Psoas muscle (tissue), 8 donors: Measurements from ENCODE around the gene PLXNA4. TPM values are rescaled to one million over a fixed set of nuclear protein-coding genes. Genes with fewer than 3 reads are reported as not detected.
A peak's percentile ranks its signal among the peaks of the same experiment; 100 is the strongest.

ENCODE experiments used
- ATAC-seq, 4 donors: fragments of 200-7000 bp; cut with Tn5 transposase; one replicate each; pipeline ENCODE4 v1.9.1; 2020; ENCODE audit warnings: moderate library complexity in 3 of 4, mild to moderate bottlenecking in 2 of 4
- DNase-seq, 2 donors: peaks; one replicate each; pipeline ENCODE4 v3.0.0-alpha.2; 2020
- H3K27ac ChIP-seq: fragments of 200-600 bp; one replicate; pipeline ENCODE4 v1.8.0; 2022
- H3K27me3 ChIP-seq, 3 donors: fragments of 200-600 bp in 1 of 3; one replicate each; pipeline versions ENCODE4 v1.6.1 to v1.8.0; 2013 to 2022; ENCODE audit warnings: low read length in 2 of 3, mild to moderate bottlenecking in 2 of 3, moderate library complexity in 1 of 3; ENCODE audit not compliant: insufficient read depth in 3 of 3
- H3K36me3 ChIP-seq, 2 donors: fragments of 200-600 bp in 1 of 2; one replicate each; pipeline versions ENCODE4 v1.6.1 to v1.8.0; 2013 to 2022; ENCODE audit warnings: low read depth in 1 of 2, mild to moderate bottlenecking in 1 of 2, moderate library complexity in 1 of 2; ENCODE audit not compliant: insufficient read depth in 1 of 2
- H3K4me1 ChIP-seq: fragments of 200-600 bp; one replicate; pipeline ENCODE4 v1.8.0; 2022
- H3K4me3 ChIP-seq: fragments of 200-600 bp; one replicate; pipeline ENCODE4 v1.8.0; 2022; ENCODE audit warnings: mild to moderate bottlenecking
- H3K9me3 ChIP-seq: fragments of 200-600 bp; one replicate; pipeline ENCODE4 v1.8.0; 2022
- WGBS, 3 donors: extraction: QIAGEN DNeasy Blood & Tissue Kit; methylation state at CpG; one replicate each; pipeline versions ENCODE4 v1.1.6 to v1.1.7; 2013; 5-methylcytosine and 5-hydroxymethylcytosine counted together
- intact Hi-C, 2 donors: fragments of 100-400 bp; cut with DNase I; formaldehyde crosslinking; loops; one replicate each; pipeline versions ENCODE4 v1.11.0 to v1.14.2; 2022
- polyA plus RNA-seq, 3 donors: library from polyadenylated mRNA; stranded (reverse); fragments of 200-250 nt; gene quantifications; one replicate each; pipeline ENCODE4 v1.2.3, GENCODE V29; 2013
- total RNA-seq, 4 donors: library from RNA; stranded (reverse); fragmentation: NEBNext Ultra II Directional in 2 of 4; extraction: Animal tissue kit (Norgen Biotek cat#: 25700) in 2 of 4; gene quantifications; one replicate each; pipeline versions ENCODE4 v1.2.1 to v1.2.4, GENCODE V29; 2021 to 2023
- TF ChIP-seq, protein P1 (sequence below): fragments of 200-600 bp; IDR thresholded peaks from one replicate; pipeline ENCODE4 v1.8.0; 2022; ENCODE audit warnings: antibody characterized with exemption
- donor health status: healthy with polysubstance abuse.
- donor health status: DM: no; HTN: no; CAD: no; lungs with moderate emphysema.
- donor health status: Bipolar disorder and iron deficiency.
- donor health status: healthy.
- donor health status: DM: yes; HTN: yes; CAD: no.
- donor health status: DM: no; HTN: no; CAD: no.
- donor health status: DM: no; HTN: no; CAD: no.
- donor health status: DM: yes; HTN: yes; CAD: no.

PLXNA4 gene
- total and polyA plus RNA-seq, 7 donors: 0.15 to 2.5 (median 0.88) TPM

DNA sequence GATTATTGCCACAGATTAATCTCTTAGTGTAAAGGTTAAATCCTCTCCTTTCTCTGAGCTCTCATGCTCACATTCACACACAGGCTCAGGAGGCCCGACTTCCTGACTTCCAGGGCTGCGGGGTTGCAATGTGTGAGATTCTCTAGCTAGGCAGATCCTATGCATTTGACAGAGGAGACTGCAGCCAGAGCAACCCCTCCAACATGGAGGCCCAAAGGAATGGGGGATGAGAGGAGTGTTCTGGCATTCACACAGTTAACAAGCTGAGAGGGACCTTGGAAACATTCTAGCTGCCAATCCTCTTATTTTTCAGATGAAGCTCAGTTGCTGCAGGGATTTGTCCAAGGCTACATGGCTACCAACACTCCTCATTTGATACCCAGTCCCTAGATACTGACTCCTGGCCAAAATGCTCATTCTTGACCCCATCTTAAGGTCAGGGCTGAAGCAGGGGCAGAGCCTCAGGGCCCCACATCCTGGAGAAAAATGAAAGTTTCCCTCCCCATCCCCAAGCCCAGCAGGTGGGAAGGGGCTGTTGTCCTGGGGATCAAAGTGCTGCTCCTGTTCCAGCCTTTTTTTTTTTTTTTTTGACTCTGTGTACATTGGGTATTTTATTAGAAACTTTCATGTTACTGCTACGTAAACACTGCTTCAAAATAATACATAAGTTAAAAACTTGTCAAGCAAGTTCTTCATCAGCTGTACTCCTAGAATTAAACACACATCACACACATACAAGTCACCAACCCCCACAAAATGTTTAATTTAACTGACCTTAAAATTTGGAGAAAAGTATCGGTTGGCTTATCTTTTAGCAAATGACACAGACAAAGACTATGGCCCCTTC lies 325.6 kb downstream of the PLXNA4 start:
- Histone ChIP-seq H3K4me1 (peaks cover 17% of the 10 kb centered on the region), H3K27me3 (no peaks in the 10 kb centered on the region), H3K4me3 (no peak overlapping the region), H3K9me3 (no peaks in the 10 kb centered on the region), H3K27ac (no peak overlapping the region), H3K36me3 (no peaks in the 10 kb centered on the region)
- TF ChIP-seq, protein P1, sequence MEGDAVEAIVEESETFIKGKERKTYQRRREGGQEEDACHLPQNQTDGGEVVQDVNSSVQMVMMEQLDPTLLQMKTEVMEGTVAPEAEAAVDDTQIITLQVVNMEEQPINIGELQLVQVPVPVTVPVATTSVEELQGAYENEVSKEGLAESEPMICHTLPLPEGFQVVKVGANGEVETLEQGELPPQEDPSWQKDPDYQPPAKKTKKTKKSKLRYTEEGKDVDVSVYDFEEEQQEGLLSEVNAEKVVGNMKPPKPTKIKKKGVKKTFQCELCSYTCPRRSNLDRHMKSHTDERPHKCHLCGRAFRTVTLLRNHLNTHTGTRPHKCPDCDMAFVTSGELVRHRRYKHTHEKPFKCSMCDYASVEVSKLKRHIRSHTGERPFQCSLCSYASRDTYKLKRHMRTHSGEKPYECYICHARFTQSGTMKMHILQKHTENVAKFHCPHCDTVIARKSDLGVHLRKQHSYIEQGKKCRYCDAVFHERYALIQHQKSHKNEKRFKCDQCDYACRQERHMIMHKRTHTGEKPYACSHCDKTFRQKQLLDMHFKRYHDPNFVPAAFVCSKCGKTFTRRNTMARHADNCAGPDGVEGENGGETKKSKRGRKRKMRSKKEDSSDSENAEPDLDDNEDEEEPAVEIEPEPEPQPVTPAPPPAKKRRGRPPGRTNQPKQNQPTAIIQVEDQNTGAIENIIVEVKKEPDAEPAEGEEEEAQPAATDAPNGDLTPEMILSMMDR: no peak
- DNase-seq: no peak
- no peak for ATAC-seq
- 28 to 31% (median 31%) methylated on average over 4 of the region's 4 CpGs for WGBS, 3 donors
- intact Hi-C loops: loop anchor here (2.0 to 10.0 kb wide), 4 partner anchors 248 to 556 kb away; no protein-coding TSS in a partner anchor

- Histone ChIP-seq H3K4me3 (no peak overlapping the region), H3K9me3 (no peaks in the 10 kb centered on the region), H3K4me1 (peaks cover 17% of the 10 kb centered on the region), H3K27ac (no peak overlapping the region), H3K36me3 (no peaks in the 10 kb centered on the region), H3K27me3 (no peaks in the 10 kb centered on the region)
- no peak for DNase-seq
- intact Hi-C loops: no loop called here
- ATAC-seq: peak in 3 of 4 donors; percentile 42 to 74 (median 66)
- TF ChIP-seq, protein P1: no peak
- 62 to 74% (median 74%) methylated on average over 19 of the region's 19 CpGs for WGBS, 3 donors
Observed at GRCh38 chr7:132249256-132249971, 326.9 kb downstream of the PLXNA4 start.

DNA sequence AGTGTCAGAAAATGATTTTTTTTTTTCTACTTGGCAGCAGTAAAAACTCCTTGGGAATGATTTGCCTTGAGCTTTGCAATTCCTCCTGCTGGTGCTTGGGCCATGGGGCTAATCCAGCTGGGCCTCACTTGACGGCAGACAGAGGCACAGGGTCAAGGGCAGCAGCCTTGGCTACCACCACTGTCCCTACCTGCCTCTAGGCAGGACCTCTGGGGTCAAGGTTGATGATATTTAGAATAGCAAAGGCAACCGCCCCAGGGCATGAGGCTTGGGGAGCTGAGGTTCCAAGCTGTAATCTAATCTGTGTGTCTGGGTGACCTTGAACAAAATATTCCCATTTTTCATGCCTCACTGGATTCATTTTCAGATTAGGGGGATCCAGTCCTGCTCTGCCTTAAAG lies 327.4 kb downstream of the PLXNA4 start:
- H3K27me3 ChIP-seq: no peaks in the 10 kb centered on the region
- no peak for ATAC-seq
- no peaks in the 10 kb centered on the region for H3K36me3 ChIP-seq
- WGBS, 3 donors: 50 to 72% (median 65%) methylated on average over 2 of the region's 2 CpGs
- H3K27ac ChIP-seq: no peak overlapping the region
- TF ChIP-seq, protein P1: no peak
- H3K9me3 ChIP-seq: no peaks in the 10 kb centered on the region
- intact Hi-C loops: no loop called here
- H3K4me3 ChIP-seq: no peak overlapping the region
- H3K4me1 ChIP-seq: peaks cover 17% of the 10 kb centered on the region
- no peak for DNase-seq

DNA sequence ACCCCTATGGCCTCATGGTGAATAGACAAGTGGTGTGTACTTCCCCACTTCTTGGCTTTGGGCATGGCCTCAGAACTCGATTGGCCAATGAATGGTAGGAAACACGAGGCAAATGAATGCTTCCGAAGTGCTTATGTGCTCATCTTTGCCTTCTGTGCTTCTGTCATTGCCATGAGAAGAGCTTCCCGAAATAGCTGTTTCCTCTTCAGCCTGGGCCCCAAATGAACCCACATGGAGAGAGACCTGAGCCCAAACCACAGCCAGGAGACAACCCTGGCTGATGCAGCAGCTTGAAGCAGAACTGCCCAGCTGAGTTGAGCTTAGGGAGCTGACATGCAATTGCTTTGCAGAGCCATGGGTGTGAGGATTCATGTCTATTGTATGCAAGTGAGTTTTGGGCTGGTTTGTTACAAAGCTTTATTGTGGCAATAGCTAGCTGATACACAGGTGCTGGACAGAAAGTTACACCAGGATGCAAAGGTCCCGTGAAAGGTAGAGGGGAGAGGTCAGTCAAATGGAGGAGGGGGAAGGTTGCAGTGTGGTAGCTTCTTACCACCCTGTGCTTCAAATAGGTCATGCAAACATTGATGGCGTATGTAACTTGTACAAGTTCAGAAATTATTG lies 328.2 kb downstream of the PLXNA4 start:
- TF ChIP-seq, protein P1: no peak
- H3K4me3 ChIP-seq: no peak overlapping the region
- DNase-seq (no peak), ATAC-seq (peak in 3 of 4 donors; percentile 37 to 68 (median 54))
- no peaks in the 10 kb centered on the region for H3K9me3 ChIP-seq
- WGBS, 3 donors: 58 to 71% (median 61%) methylated on average over 6 of the region's 6 CpGs
- no peaks in the 10 kb centered on the region for H3K27me3 ChIP-seq
- H3K4me1 ChIP-seq: peaks cover 17% of the 10 kb centered on the region
- H3K36me3 ChIP-seq: no peaks in the 10 kb centered on the region
- intact Hi-C loops: loop anchor here in 1 of 2 donors (2.0 kb wide), 1 partner anchor 557 kb away; no protein-coding TSS in a partner anchor
- H3K27ac ChIP-seq: no peak overlapping the region
